Urinary bladder (tissue), 4 donors: Measurements from ENCODE around the gene LIPT1. TPM values are rescaled to one million over a fixed set of nuclear protein-coding genes. Genes with fewer than 3 reads are reported as not detected.

ENCODE experiments used
- DNase-seq: peaks from one replicate; pipeline ENCODE4 v3.0.0-alpha.2; 2015; ENCODE audit errors: extremely low spot score
- H3K27ac ChIP-seq: one replicate; pipeline ENCODE4 v1.5.1; 2013; ENCODE audit warnings: low read depth, mild to moderate bottlenecking, moderate library complexity
- H3K36me3 ChIP-seq: one replicate; pipeline ENCODE4 v1.6.1; 2013; ENCODE audit warnings: mild to moderate bottlenecking, moderate library complexity; ENCODE audit not compliant: insufficient read depth
- H3K4me1 ChIP-seq: one replicate; pipeline ENCODE4 v1.6.1; 2013; ENCODE audit warnings: mild to moderate bottlenecking, moderate library complexity; ENCODE audit not compliant: insufficient read depth
- H3K4me3 ChIP-seq: one replicate; pipeline ENCODE4 v1.5.1; 2013; ENCODE audit warnings: low read depth, low read length
- WGBS: extraction: QIAGEN DNeasy Blood & Tissue Kit; methylation state at CpG from one replicate; pipeline ENCODE4 v1.1.7; 2013; 5-methylcytosine and 5-hydroxymethylcytosine counted together
- polyA plus RNA-seq: library from polyadenylated mRNA; stranded (reverse); fragments of 200-250 nt; gene quantifications from one replicate; pipeline ENCODE4 v1.2.3, GENCODE V29; 2013
- total RNA-seq: library from RNA; depleted of rRNA; stranded (reverse); fragments of >200 nt; gene quantifications from one replicate; pipeline ENCODE4 v1.2.3, GENCODE V29; 2014
- donor health status: healthy with polysubstance abuse.
- donor health status: healthy.

LIPT1 gene
- total and polyA plus RNA-seq, 2 donors, result 9.0 to 13.6 TPM

GRCh38 chr2:99152199-99152895 is 2.4 kb upstream of the LIPT1 start:
- DNase-seq, result no peak
- WGBS, result 75% methylated on average over 7 of the region's 7 CpGs

GRCh38 chr2:99153921-99154604 is 704 bp upstream of the LIPT1 start:
- WGBS, result 48% methylated on average over 12 of the region's 12 CpGs
- DNase-seq, result no peak
- Histone ChIP-seq H3K4me1 (no peaks in the 10 kb centered on the region), H3K36me3 (no peaks in the 10 kb centered on the region), H3K27ac (peak overlapping the region; percentile 79), H3K4me3 (peak overlapping the region; percentile 59)

More at GRCh38 chr2:99152199-99152895, 2.4 kb upstream of the LIPT1 start:
- Histone ChIP-seq H3K4me3 (no peak overlapping the region), H3K27ac (no peak overlapping the region), H3K4me1 (no peaks in the 10 kb centered on the region), H3K36me3 (no peaks in the 10 kb centered on the region)

- DNase-seq, result no peak
- no peaks in the 10 kb centered on the region for H3K36me3 ChIP-seq
Measured at GRCh38 chr2:99156891-99157290, 2.1 kb downstream of the LIPT1 start.

GRCh38 chr2:99158599-99158998 is 3.8 kb downstream of the LIPT1 start:
- no peak overlapping the region for H3K4me3 ChIP-seq
- H3K4me1 ChIP-seq, result no peaks in the 10 kb centered on the region
- no peaks in the 10 kb centered on the region for H3K36me3 ChIP-seq
- H3K27ac ChIP-seq, result no peak overlapping the region
- 95% methylated on average over 5 of the region's 5 CpGs for WGBS
- DNase-seq, result no peak

More at GRCh38 chr2:99156891-99157290, 2.1 kb downstream of the LIPT1 start:
- Histone ChIP-seq H3K4me3 (no peak overlapping the region), H3K27ac (no peak overlapping the region), H3K4me1 (no peaks in the 10 kb centered on the region)
- WGBS, result 84% methylated on average over 1 of the region's 1 CpG

GRCh38 chr2:99159594-99159993 is 4.8 kb downstream of the LIPT1 start:
- DNase-seq, result no peak
- Histone ChIP-seq H3K4me1 (no peaks in the 10 kb centered on the region), H3K36me3 (no peaks in the 10 kb centered on the region), H3K27ac (peak overlapping the region; percentile 18), H3K4me3 (no peak overlapping the region)
- 85% methylated on average over 4 of the region's 4 CpGs for WGBS

GRCh38 chr2:99166218-99166617 is 11.5 kb downstream of the LIPT1 start:
- WGBS, result 92% methylated on average over 5 of the region's 5 CpGs
- H3K4me1 ChIP-seq, result no peaks in the 10 kb centered on the region
- H3K36me3 ChIP-seq, result peaks cover 5% of the 10 kb centered on the region
- H3K4me3 ChIP-seq, result no peak overlapping the region
- no peak overlapping the region for H3K27ac ChIP-seq
- DNase-seq, result no peak

- no peak for DNase-seq
- Histone ChIP-seq H3K27ac (no peak overlapping the region), H3K4me1 (no peaks in the 10 kb centered on the region), H3K36me3 (peaks cover 8% of the 10 kb centered on the region), H3K4me3 (no peak overlapping the region)
- WGBS, result 75% methylated on average over 1 of the region's 1 CpG
Measured at GRCh38 chr2:99169534-99169933, 14.8 kb downstream of the LIPT1 start.

- 96% methylated on average over 8 of the region's 8 CpGs for WGBS
- Histone ChIP-seq H3K4me1 (no peaks in the 10 kb centered on the region), H3K27ac (no peak overlapping the region), H3K4me3 (no peak overlapping the region), H3K36me3 (peaks cover 3% of the 10 kb centered on the region)
- no peak for DNase-seq
Measured at GRCh38 chr2:99171377-99172140, 16.8 kb downstream of the LIPT1 start.

- H3K36me3 ChIP-seq, result no peaks in the 10 kb centered on the region
- WGBS, result under 1% methylated on average over 39 of the region's 39 CpGs
- peak; percentile 95 for DNase-seq
- no peak within 1 kb of the TSS for H3K27ac ChIP-seq
- H3K4me3 ChIP-seq, result peak within 1 kb of the TSS; percentile 58
- peaks cover 2% of the 10 kb centered on the region for H3K4me1 ChIP-seq
Measured at GRCh38 chr2:99180755-99181623, 26.2 kb downstream of the LIPT1 start, which contains the start of the genes MITD1 and MRPL30. TSS of gene MITD1 (minus strand) at chr2:99181058. CDS start at chr2:99180981, 77 bp downstream. TSS of gene MRPL30 (plus strand) at chr2:99181184. CDS start at chr2:99186204, 5,020 bp downstream.

- H3K4me3 ChIP-seq, result peak overlapping the region; percentile 58
- H3K36me3 ChIP-seq, result no peaks in the 10 kb centered on the region
- H3K4me1 ChIP-seq, result peaks cover 2% of the 10 kb centered on the region
- WGBS, result 2% methylated on average over 4 of the region's 4 CpGs
- no peak for DNase-seq
- H3K27ac ChIP-seq, result no peak overlapping the region
Measured at GRCh38 chr2:99181624-99182000, 26.8 kb downstream of the LIPT1 start.

- no peak for DNase-seq
- Histone ChIP-seq H3K4me3 (no peak overlapping the region), H3K27ac (no peak overlapping the region), H3K4me1 (peaks cover 2% of the 10 kb centered on the region), H3K36me3 (no peaks in the 10 kb centered on the region)
- WGBS, result 89% methylated on average over 3 of the region's 3 CpGs
Measured at GRCh38 chr2:99183025-99183424, 28.3 kb downstream of the LIPT1 start.

- peaks cover 2% of the 10 kb centered on the region for H3K4me1 ChIP-seq
- no peaks in the 10 kb centered on the region for H3K36me3 ChIP-seq
- 77% methylated on average over 6 of the region's 6 CpGs for WGBS
- H3K27ac ChIP-seq, result no peak overlapping the region
- no peak overlapping the region for H3K4me3 ChIP-seq
- no peak for DNase-seq
Measured at GRCh38 chr2:99184811-99185210, 30.0 kb downstream of the LIPT1 start.

GRCh38 chr2:99187011-99187410 is 32.2 kb downstream of the LIPT1 start:
- no peak for DNase-seq
- no peak overlapping the region for H3K27ac ChIP-seq
- H3K36me3 ChIP-seq, result no peaks in the 10 kb centered on the region
- no peaks in the 10 kb centered on the region for H3K4me1 ChIP-seq
- H3K4me3 ChIP-seq, result no peak overlapping the region
